GM13977 (cell line): ENCODE results near the gene ZNG1B.
"Not testable (repeated sequence)": the region's sequence is repeated elsewhere in the genome, so short reads cannot be mapped to it uniquely, and the experiment has no call there.

Experiments used
- DNase-seq: peaks from one replicate; pipeline ENCODE4 v3.0.0; 2012; ENCODE audit warnings: low spot score
- in situ Hi-C: fragments of 300-500 bp; cut with MboI; formaldehyde crosslinking; loops from one replicate; pipeline ENCODE4 v1.12.0; 2022; ENCODE audit warnings: low sequenced_read_pairs, low pct_unique_long_range_greater_than_20kb, mixed read lengths, inconsistent platforms; ENCODE audit not compliant: unreplicated experiment
- TF ChIP-seq, protein P1 (sequence below): IDR thresholded peaks from 2 replicates; pipeline ENCODE4 v1.5.1; 2012; ENCODE audit warnings: mild to moderate bottlenecking, control low read depth; ENCODE audit not compliant: insufficient read depth; ENCODE audit errors: extremely low read depth, missing control alignments

Gene ZNG1B

GRCh38 chr2:113437508-113438465, at the start of gene ZNG1B:
Gene ZNG1B, plus strand, starts transcription at chr2:113437691. Its CDS starts 178 bp downstream, at chr2:113437869.
- in situ Hi-C loops, DNase-seq: not testable (repeated sequence)

GRCh38 chr2:113390124-113390849, 47.2 kb upstream of the ZNG1B start:
- in situ Hi-C loops, result no loop called here
- TF ChIP-seq, protein P1, sequence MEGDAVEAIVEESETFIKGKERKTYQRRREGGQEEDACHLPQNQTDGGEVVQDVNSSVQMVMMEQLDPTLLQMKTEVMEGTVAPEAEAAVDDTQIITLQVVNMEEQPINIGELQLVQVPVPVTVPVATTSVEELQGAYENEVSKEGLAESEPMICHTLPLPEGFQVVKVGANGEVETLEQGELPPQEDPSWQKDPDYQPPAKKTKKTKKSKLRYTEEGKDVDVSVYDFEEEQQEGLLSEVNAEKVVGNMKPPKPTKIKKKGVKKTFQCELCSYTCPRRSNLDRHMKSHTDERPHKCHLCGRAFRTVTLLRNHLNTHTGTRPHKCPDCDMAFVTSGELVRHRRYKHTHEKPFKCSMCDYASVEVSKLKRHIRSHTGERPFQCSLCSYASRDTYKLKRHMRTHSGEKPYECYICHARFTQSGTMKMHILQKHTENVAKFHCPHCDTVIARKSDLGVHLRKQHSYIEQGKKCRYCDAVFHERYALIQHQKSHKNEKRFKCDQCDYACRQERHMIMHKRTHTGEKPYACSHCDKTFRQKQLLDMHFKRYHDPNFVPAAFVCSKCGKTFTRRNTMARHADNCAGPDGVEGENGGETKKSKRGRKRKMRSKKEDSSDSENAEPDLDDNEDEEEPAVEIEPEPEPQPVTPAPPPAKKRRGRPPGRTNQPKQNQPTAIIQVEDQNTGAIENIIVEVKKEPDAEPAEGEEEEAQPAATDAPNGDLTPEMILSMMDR, result peak; percentile 79
- peak; percentile 74 for DNase-seq

DNA sequence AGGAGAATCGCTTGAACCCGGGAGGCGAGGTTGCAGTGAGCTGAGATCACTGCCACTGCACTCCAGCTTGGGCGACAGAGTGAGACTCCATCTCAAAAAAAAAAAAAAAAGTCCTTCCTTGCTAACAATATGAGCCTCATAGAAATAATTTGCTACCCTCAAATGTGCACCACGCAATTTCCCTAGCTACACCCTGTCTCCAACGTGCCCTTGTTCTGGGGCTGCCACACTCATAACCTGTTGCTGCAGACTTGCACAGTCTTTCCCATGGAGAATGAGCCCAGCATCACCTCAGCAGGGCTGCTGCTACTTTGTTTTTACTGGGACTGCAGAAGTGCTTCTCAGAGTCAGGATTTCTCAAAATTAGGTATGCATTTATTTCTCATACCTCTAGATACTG, 46.4 kb upstream of the ZNG1B start:
- in situ Hi-C loops, result no loop called here
- TF ChIP-seq, protein P1, result no peak
- DNase-seq, result no peak

- in situ Hi-C loops, result no loop called here
- DNase-seq, result no peak
- TF ChIP-seq, protein P1, result no peak
Observed at GRCh38 chr2:113406114-113406513, 31.4 kb upstream of the ZNG1B start.

GRCh38 chr2:113407446-113408099, 29.9 kb upstream of the ZNG1B start:
- in situ Hi-C loops, result no loop called here
- DNase-seq, result no peak
- TF ChIP-seq, protein P1, result no peak

- DNase-seq, in situ Hi-C loops: not testable (repeated sequence)
Observed at GRCh38 chr2:113411725-113412352, 25.7 kb upstream of the ZNG1B start.

DNA sequence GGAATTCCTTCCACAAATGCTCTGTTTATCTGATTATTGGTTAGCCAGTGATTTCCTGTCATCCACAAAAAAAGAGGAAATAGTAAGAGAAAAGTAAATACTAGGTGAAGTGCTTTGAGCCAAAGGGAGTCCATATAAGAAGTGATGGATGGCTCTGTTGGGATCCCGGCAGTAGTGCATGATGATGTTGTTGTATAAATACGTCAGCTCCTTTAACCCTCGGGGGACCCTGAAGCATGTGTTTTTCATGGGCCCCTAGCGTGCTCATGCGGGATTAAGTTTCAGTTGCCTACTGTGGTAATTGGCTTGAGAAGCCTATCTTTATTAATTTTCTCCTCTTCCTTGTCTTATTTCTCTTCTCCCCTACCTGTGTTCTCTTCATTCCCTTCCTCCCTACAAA, 24.7 kb upstream of the ZNG1B start:
- in situ Hi-C loops, DNase-seq: not testable (repeated sequence)

DNA sequence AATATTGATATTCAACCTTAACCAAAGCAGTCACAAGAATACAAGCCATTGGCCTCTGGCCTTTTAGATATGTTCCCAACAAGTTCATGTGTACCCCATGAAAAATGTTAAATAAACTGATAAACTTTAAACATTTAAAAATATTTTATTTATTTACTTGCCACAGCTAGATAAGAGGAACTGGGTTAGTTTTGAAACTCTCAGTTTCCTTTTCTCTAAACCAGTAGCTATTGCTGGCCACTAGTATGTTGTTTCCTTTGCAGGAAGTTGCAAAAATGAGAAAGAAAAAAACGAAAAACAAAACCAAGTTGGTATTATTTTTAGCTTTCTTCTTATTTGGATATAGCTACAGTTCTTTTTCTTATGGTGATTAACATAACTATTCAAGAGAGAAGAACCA, 5.7 kb upstream of the ZNG1B start:
- in situ Hi-C loops, DNase-seq: not testable (repeated sequence)

GRCh38 chr2:113433468-113433867, 4.0 kb upstream of the ZNG1B start:
- DNase-seq, in situ Hi-C loops: not testable (repeated sequence)

DNA sequence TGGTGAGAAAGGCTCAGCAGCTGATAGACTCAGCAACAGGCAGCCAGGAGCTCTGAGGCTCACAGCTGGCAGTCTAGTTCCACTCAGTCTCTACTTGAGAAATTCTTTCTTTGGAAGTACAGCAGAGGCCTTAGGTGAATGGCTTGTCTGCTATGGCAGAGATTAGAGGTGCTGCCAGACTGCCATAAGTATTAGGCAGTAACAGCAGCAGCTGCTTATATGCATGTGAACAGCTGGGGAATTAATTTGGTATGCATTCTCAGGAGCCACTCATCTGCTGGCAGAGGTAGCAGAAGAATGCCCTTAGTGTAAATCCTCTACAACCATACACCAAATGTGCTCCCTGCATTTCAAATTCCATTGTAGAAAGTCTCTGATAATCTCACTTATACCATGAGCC, 28.3 kb downstream of the ZNG1B start:
- in situ Hi-C loops, DNase-seq: not testable (repeated sequence)

GRCh38 chr2:113476688-113477368, 39.3 kb downstream of the ZNG1B start:
- DNase-seq, in situ Hi-C loops: not testable (repeated sequence)

DNA sequence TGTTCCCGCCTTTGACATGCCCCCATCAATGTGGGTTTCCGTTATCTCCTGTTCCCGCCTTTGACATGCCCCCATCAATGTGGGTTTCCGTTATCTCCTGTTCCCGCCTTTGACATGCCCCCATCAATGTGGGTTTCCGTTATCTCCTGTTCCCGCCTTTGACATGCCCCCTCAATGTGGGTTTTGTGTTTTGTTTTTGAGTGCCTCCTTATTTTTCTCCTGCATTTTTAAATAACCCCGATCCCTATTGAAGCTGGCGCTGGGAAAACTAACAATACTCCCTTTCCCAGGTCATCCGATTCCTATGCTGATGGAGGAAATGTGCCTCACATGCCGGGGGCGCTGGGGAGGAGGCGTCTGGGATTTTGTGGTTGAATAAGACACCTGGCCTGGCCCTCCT, 59.0 kb downstream of the ZNG1B start:
- DNase-seq, in situ Hi-C loops: not testable (repeated sequence)
